GM10847 (cell line): ENCODE results near the gene TMEM266.

Source experiments
- POLR2A ChIP-seq: IDR thresholded peaks from 2 replicates; pipeline ENCODE4 v1.6.1; 2011; ENCODE audit not compliant: insufficient read length; ENCODE audit errors: extremely low read depth

The TMEM266 gene

DNA sequence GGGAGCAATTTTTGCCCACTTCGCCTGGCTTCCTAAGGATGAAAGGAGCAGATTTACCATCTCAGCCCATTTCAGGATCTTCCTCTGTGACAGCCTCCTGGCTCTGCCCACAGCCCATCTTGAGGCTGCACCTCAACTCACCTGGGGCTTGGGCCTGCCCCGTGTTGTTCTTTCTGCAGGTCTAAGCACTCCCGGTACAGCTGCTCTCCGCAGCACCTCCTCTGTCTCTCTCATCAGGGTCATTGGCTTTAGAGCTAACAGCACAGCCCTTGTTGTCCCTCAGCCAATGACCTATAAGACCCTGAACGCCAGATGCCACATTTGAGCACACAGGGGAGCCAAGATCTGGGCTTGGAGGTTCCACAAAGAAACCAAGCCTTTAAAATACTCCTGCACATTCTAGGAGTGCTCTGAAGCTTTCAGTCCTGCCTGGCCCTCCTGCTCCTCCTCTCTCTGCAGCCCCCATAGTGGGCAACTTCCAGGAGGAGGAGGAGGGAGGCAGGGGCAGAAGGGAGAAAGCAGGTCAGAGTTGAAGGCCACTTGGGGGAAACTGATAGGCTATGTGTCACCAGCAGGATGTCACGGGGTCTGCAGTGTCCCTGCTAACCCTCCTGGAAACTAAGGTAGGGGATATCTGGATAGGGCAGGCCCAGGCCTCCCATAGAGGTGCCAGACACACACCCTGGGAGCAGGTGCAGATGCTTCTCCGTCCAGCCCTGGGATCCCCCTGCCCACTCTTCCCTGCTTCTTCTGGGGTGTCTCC, 135.9 kb downstream of the TMEM266 start:
- TF ChIP-seq POLR2A = no peak

DNA sequence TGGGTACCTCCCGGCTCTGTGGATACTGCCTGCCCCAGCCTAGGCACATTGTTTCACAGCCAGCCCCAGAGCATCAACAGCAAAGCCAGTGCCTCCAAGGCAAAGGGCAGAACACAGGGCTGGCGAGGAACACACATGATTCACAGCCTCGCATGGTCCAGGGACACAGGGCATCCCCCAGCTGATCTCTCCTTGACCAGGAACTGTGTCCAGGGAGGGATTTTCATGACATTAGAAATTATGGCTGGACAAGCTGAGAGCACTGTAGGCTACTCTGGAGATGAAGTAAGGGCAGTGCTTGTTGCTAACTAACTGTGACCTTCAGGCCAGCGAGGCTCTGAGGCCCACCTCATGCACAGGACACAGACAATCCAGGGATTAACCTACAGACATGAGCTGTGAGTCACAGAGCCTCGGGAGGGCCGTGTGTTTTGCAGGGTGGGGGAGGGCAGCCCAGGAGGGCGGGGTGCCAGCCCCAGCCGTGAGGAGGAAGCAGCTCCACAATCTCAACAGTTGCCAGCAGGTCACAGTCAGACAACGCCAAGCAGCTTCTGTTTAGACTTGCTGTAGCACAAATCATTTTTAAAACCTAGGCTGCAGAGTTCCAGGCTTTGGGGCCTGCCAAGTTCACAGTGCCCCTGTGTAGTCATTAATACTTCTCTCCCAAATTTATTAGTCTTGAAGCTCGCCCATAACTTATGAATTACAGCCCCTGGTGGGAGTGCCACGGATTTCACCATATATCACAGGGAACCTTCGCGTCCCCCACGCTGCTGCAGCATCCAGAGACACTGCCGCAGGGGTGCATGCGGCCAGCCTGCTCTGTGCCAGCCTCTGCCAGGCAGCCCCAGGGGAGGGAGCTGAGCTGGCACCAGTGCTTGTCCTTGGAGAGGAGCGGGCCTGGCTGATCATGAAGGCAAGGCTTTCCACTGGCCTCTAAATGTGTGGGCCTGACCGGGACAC, 136.8 kb downstream of the TMEM266 start:
- no peak for TF ChIP-seq POLR2A

DNA sequence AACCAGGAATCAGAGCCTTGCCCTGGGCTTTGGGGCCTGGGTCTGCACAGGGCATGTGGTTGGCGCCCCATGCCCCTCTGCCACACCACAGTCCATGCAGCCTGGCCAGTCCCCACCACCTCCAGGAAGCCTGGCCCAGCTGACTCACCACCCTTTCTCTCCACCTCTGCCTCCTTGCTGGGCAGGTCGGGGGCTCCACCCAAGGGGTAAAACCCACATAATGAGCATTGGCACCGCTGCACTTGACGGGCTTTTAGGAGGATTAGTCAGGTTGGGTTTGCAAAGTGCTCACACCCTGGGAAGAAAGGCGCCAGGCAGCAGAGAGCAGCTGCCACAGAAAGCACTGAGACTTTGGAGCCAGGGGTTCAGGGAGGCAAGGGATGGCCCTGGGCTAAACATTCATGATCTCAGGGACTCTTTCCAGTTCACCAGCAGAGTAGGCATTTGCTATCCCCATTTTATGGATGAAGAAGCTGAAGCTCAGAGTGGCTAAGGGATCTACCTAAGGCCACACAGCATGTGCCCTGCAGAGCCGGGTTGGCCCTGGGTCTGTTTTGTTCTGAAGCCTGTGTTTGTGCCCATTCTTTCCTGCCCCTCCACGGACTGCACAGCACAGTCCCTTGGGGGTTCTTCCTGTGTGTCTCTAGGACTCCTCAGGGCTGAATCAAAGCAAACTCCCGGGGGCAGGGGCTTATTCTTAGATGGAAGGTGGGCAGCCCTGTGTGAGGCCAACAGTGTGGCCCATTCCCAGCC, 138.1 kb downstream of the TMEM266 start:
- no peak for TF ChIP-seq POLR2A

DNA sequence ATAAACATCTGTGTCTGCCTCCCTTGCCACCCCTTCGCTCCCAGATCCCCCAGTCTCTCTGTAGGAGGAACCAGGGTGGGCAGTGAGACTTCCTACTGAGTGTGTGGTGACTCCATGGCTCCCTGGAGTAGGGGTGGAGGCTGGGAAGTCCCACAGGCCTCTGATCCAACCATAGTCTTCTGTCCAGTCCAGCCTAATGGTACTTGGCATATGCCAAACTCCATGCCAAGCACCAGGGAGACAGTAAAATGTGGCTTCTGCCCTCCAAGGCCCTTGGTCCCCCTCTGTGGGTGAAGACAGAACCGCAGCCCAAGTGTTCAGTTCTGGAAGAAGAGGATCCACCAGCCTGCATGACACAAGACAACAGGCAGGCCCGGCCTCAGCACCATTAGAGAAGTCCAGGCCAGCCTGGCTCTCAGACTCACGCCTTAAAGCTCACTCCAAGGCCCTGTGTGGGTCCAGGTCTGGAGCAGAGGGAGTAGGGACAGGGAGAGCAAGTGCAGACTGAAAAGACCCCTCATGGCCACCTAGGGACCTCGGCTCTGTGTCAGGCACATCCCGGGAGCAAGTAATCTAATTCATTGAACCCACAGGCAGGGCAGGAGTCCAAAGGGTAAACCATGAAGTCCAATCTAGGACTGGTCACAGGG, 138.8 kb downstream of the TMEM266 start:
- no peak for TF ChIP-seq POLR2A

DNA sequence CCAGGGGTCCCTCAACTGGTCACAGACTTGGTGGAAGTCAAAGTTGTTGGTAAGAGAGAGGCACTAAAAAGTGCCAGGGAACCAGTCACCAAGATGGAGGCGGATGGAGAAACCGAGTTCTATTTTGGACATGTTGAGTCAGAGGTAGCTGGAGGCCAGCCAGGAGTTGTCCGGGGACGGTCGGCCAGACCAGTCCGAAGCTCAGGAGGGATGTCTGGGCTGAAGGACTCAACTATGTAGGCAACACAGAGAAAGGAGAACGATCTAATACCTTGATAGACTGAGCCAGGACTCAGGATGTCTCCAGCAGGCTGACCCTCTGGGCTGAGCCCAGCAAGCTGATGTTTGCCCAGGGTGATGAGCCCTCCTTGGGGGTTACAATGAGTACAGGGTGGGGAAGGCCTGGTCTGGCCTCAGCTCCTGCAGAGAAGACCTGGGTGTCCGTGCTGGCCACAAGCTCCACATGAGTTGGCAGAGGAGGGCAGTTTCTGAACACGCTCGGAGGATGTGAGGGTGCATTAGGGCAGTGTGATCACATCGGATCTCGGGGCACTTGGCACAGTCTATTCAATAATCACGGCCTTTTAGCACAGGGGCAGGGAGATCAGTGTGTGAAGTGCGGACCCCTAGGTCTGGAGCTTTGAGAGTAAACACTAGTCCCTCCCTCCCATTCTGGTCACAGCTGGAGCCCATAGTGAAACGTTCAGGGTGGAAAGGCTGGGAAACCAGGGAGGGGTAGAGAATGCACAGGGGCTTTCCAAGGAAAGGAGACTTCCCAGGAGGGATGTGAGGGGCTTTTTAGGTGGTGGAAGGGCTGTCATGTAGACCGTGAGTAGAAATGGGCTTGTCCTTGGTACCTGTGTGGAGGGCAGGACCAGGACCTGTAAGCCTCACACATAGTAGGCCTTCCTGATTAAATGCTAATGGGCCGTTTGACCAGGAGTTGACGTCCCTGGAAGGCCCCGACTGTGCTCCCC, 139.6 kb downstream of the TMEM266 start:
- TF ChIP-seq POLR2A = no peak

DNA sequence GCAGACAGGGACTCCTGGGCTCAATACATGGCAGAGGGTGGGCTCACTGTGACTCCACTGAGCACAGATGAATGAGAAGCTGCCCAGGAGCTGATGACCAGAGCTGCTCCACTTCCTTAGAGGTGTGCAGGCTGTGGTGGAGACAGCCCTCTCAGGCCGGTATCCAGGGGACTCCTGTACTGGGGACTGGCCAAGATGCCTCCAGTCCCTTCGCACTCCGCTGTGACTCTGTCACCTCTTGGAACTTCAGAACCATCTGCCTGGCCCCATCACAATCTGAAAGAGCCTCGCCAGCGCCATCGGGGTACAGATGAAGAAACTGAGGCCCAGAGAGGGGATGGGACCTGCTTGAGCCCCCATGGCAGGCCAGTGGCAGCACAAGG, 140.3 kb downstream of the TMEM266 start:
- no peak for TF ChIP-seq POLR2A

DNA sequence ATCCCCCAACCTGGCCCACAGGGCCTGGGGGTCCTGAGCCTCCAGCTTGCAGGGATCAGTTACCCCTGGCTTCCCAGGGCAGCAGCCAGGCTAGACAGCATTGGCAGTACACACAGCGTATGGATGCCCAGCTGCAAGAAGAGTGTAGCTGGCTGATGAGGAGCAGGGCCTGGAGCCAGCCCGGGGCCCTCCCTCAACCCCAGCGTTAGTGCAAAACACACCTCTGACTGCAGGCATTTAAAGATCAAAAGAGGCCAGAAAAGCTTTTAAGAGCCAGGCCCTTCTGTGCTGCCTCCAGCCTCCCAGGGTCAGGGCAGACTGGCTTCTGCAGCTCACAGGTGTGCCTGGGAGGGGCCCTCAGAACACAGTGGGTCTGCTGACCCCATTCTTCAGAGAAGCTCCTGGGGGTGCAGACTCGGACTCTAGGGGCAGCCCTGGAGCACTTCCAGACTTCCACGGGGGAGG, 140.9 kb downstream of the TMEM266 start:
- no peak for TF ChIP-seq POLR2A

DNA sequence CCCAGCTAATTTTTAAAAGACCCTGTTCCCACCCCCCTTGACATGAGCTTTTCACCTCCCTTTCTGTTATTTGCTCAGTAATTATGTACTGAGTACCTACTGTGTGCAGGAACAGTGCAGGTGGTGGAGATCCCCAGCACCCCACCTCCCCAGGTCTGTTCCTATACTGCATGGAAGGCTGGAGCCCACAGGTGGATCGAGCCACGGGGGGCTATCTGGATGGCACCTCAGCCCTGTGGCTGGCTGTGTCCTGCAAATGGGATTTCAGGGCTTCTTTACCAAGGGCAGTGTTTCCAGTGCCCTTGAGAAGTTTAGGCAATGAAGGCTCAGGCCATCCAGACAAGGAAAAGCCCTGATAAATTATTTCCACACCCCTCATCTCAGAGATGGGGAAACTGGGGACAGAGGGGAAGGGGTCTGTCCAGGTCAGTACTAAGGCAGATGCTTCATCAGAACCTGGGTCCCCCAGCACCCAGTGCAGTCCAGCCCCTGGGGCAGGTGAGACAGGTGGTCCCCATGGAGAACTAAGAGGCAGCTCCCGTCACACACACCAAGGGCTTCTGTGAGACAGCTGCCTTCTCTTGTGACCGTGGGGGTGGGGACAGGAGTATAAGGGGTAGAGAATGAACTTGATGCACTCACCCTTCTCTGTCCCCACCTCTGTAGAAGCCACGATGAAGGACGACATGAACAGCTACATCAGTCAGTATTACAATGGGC, 141.9 kb downstream of the TMEM266 start:
- no peak for TF ChIP-seq POLR2A

DNA sequence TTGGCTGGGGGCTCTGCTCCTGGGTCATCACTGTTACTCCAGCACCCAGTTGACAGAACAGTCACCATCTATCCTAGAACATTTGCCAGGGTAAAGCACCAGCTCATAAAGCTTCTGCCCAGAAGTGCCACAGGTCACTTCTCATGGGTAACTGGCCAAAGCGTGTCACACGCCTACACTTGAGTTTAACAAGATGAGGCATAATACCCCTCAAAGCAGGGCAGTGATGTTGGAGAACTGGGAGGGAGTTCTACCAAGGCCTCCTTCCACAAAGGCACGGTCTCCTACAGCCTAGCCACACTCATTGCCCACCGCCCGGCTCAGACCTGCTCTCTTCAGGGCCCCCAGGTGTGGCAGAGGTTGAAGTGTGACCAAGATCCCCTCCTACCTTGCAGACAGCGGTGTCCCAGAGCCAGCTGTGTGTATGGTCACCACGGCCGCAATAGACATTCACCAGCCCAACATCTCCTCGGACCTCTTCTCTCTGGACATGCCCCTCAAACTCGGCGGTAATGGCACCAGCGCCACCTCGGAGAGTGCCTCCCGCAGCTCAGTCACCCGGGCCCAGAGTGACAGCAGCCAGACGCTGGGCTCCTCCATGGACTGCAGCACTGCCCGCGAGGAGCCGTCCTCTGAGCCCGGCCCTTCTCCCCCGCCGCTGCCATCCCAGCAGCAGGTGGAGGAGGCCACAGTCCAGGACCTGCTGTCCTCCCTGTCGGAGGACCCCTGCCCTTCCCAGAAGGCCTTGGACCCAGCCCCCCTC, 143.7 kb downstream of the TMEM266 start:
- TF ChIP-seq POLR2A = no peak

DNA sequence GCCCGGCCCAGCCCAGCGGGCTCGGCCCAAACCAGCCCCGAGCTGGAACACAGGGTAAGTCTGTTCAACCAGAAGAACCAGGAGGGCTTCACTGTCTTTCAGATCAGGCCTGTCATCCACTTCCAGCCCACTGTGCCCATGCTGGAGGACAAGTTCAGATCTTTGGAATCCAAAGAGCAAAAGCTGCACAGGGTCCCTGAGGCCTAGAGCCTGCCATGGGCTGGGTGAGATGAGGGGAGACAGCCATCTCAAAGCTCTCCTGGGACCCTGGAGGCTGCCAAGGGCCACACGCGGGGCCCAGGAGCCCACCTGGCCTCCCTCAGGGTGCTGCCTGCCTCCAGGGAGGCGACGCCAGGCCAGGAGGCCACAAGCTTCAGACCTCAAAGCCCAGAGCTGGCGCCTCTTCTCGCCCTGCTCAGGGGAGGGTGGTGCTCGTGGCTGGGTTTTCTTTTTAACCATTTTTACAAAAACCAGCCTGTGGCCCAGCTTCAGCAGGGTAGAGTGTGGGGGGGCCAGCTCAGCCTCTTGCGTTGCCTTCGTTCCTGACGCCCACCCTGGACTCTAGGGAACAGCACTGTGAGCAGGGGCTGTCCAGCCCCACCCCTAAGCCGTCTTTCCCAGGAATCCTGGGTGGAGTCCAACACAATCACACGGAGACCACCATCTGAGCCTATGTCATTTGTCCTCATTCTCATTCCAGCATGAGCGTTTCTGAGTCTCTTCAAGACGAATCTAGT, 144.5 kb downstream of the TMEM266 start:
- no peak for TF ChIP-seq POLR2A

DNA sequence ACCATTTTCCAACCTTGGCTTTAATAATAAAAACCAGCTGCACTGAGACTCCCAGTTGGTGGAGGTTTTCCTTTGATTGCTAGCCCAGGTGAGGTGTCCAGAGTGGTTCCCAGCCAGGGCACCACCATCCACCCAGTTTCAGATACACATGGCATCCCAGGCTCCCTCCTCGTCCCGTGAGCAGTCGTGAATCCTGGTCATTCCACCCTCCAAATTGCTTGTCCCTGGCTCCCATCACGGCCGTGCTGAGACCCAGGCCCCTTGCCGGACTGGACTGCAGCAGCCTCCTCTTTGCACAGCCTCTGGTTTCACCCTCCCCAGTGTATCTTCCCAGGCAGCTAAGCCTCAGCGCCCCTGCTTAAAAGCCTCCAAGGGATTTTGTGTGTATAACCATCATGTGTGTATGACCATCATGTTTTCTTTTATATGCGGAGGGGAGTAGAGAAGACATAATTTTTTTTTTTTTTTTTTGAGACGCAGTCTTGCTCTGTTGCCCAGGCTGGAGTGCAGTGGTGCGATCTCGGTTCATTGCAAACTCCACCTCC, 145.2 kb downstream of the TMEM266 start:
- no peak for TF ChIP-seq POLR2A
